ENCODE data around the gene ATP5PD.
A peak's percentile ranks its signal among the peaks of the same experiment; 100 is the strongest.
"Not testable (repeated sequence)": the region's sequence is repeated elsewhere in the genome, so short reads cannot be mapped to it uniquely, and the experiment has no call there.

Gene ATP5PD

DNA sequence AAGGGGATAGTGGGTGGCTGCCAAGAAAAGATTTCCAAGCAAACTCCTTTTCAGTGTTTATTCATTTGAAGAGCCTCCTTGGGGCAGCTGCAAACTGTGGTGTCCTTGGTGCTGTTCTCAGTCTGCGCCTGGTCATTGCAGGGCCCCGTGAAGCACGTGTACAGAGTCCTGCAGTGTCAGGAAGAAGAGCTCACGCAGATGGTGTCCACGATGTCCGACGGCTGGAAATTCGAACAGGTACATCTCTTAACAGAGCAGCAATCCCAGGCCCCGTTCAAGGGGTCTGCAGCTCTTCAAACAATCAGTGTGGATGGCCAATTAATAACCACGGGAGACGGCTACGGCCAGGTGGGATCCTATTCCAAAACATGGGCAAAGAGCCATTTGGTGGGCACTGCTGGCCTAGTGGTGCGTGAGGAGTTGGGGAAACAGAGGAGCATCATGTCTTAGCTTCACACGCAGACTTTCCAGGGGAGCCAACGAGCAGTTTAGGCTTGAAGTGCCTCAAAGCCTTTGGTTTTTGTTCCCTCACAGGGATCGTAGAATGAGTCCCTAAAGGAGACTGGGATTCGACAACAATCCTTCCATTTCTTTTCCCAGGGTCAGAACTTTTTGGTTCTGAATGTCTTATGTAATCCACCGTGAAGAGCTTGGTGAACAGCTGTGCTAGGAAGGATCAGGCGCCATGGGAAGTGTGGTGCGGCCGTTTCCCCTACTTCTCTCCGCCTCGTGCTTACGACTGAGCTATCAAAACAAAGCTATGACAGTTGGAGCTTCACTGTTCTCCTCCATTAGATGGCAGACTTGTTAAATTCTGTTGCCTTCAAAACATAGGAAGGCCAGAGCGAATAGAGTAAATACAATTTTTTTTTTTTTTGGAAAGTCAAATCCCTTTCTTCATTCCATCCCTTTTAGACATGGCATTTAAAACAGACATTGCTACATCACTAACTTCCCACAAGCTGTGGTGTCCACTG is 12.9 kb upstream of the ATP5PD start:
- Mint-ChIP-seq H3K36me3 (ENCODE audit: insufficient read depth) (peaks cover 69% of the 10 kb centered on the region), H3K4me3 (no peak overlapping the region), H3K4me1 (ENCODE audit: low read depth in 2 of 2) (peaks cover 2 to 3% of the 10 kb centered on the region in 2 donors), H3K27me3 (no peaks in the 10 kb centered on the region), H3K27ac (no peak overlapping the region), H3K9me3 (no peaks in the 10 kb centered on the region)
- DNase-seq = no peak
- no peak for ATAC-seq (replicated peaks)

- H3K27ac Mint-ChIP-seq = no peak overlapping the region
- no peaks in the 10 kb centered on the region for H3K9me3 Mint-ChIP-seq
- no peaks in the 10 kb centered on the region for H3K27me3 Mint-ChIP-seq
- DNase-seq (no peak), ATAC-seq (replicated peaks) (no peak)
- peaks cover 8 to 19% of the 10 kb centered on the region in 2 donors for H3K4me1 Mint-ChIP-seq (ENCODE audit: low read depth in 2 of 2)
- peaks cover 57% of the 10 kb centered on the region for H3K36me3 Mint-ChIP-seq (ENCODE audit: insufficient read depth)
- no peak overlapping the region for H3K4me3 Mint-ChIP-seq
These were observed 5.2 kb upstream of the ATP5PD start for GRCh38 chr17:75051941-75052340.

DNA sequence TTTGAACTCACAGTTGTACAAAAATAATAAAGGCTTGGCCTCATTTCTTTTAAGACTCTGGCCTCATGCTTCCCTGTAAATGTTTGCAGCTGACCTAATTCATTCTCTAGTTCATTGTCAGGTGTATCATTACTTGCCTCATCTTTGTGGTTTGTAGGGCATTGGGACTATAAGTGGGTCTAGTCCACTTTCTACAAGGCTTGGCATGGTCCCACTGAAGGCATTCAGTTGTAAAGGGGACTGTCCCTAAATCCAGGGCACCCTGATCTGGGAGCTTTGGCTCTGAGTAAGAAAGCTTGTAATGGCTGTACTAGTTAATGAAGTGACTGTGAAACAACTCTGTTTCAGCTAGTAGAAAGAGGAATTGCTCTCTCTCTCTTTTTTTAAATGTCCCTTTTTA is 2.9 kb upstream of the ATP5PD start:
- no peaks in the 10 kb centered on the region for H3K9me3 Mint-ChIP-seq
- no peak overlapping the region for H3K27ac Mint-ChIP-seq
- no peak for ATAC-seq (replicated peaks)
- H3K4me1 Mint-ChIP-seq (ENCODE audit: low read depth in 2 of 2) = peaks cover 21 to 34% of the 10 kb centered on the region in 2 donors
- DNase-seq = no peak
- H3K27me3 Mint-ChIP-seq = no peaks in the 10 kb centered on the region
- H3K36me3 Mint-ChIP-seq (ENCODE audit: insufficient read depth) = peaks cover 51% of the 10 kb centered on the region
- no peak overlapping the region for H3K4me3 Mint-ChIP-seq

- no peak for ATAC-seq (replicated peaks)
- no peak overlapping the region for H3K27ac Mint-ChIP-seq
- H3K4me3 Mint-ChIP-seq = no peak overlapping the region
- peaks cover 51% of the 10 kb centered on the region for H3K36me3 Mint-ChIP-seq (ENCODE audit: insufficient read depth)
- no peaks in the 10 kb centered on the region for H3K9me3 Mint-ChIP-seq
- no peak for DNase-seq
- H3K4me1 Mint-ChIP-seq (ENCODE audit: low read depth in 2 of 2) = peaks cover 21 to 38% of the 10 kb centered on the region in 2 donors
- no peaks in the 10 kb centered on the region for H3K27me3 Mint-ChIP-seq
These were observed 2.3 kb upstream of the ATP5PD start for GRCh38 chr17:75049057-75049456.

DNA sequence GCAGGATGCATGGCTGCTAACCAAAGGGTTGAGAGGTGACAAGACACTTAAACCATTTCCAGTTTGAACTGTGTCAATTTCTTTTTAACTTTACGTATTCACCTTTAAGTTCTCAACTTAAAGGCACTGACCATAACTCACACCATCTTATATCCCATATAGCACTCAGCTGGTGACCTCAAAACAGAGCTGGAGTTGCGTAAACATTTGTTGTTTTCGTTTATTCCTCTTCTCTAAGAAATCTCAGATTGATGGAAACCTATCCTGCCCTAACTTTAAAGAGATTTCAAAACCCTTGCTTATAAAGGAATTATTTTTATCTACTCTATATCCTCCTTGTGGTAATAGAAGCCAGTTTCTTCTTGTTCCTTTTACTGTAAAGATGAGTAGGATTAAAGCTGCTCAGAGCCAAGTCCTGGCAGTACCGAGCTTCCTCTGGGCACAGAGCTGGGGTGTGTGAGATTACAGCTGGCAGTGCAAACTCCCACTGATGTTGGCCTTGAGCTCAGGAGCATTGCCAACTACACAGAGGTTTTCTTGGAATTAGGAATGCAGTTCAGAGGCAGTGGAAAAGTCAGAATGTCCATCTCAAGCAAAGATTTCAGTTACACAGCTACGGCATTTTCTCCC is 1.6 kb upstream of the ATP5PD start:
- H3K27me3 Mint-ChIP-seq = no peaks in the 10 kb centered on the region
- H3K27ac Mint-ChIP-seq = peak overlapping the region; percentile 94 to 95
- H3K9me3 Mint-ChIP-seq = no peaks in the 10 kb centered on the region
- H3K4me1 Mint-ChIP-seq (ENCODE audit: low read depth in 2 of 2) = peaks cover 21 to 38% of the 10 kb centered on the region in 2 donors
- no peak for ATAC-seq (replicated peaks)
- DNase-seq = no peak
- H3K4me3 Mint-ChIP-seq = peak overlapping the region; percentile 95 to 100
- H3K36me3 Mint-ChIP-seq (ENCODE audit: insufficient read depth) = peaks cover 44% of the 10 kb centered on the region

DNA sequence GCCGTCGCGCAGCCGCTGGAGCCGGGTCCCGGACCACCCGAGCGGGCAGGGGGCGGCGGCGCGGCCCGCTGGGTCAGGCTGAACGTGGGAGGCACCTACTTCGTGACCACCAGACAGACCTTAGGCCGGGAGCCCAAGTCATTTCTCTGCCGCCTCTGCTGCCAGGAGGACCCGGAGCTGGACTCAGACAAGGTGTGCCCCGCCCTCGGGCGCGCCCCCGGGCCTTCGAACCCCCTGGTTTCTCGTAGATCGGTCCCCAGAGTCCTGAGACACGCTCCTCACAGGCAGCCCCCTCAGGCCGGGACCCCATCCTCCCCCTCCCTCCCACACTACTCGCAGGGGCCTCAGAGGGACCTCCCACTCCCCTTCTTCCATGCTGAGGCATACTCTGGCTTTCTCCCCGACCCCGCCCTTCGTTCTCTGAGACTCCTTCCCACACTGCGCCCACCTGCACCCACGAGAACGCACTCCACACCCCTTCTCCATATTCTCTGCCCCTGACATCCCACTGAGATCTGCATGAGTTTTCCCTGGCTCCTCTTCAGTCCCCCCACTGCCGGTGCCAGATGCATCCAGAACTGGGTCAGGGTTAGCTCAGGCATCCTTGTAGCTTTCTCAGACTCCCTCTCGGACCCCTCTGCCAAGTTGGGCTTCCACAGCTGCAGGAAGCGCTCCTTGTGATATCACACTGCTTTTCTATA is 779 bp upstream of the ATP5PD start:
- Mint-ChIP-seq H3K27ac (peak overlapping the region; percentile 94 to 95), H3K36me3 (ENCODE audit: insufficient read depth) (peaks cover 38% of the 10 kb centered on the region), H3K4me1 (ENCODE audit: low read depth in 2 of 2) (peaks cover 21 to 38% of the 10 kb centered on the region in 2 donors), H3K27me3 (no peaks in the 10 kb centered on the region), H3K4me3 (peak overlapping the region; percentile 95 to 100), H3K9me3 (no peaks in the 10 kb centered on the region)
- DNase-seq = peak in 1 of 3 experiments; percentile 23
- ATAC-seq (replicated peaks) = peak; percentile 3

- not testable (repeated sequence) for DNase-seq; H3K27me3 Mint-ChIP-seq; ATAC-seq (replicated peaks); H3K9me3 Mint-ChIP-seq
- peak overlapping the region; percentile 95 to 100 for H3K4me3 Mint-ChIP-seq
- peaks cover 21 to 38% of the 10 kb centered on the region in 2 donors for H3K4me1 Mint-ChIP-seq (ENCODE audit: low read depth in 2 of 2)
- peak overlapping the region; percentile 90 to 97 for H3K27ac Mint-ChIP-seq
- H3K36me3 Mint-ChIP-seq (ENCODE audit: insufficient read depth) = peaks cover 30% of the 10 kb centered on the region
These were observed 793 bp downstream of the ATP5PD start for GRCh38 chr17:75045946-75046406.

DNA sequence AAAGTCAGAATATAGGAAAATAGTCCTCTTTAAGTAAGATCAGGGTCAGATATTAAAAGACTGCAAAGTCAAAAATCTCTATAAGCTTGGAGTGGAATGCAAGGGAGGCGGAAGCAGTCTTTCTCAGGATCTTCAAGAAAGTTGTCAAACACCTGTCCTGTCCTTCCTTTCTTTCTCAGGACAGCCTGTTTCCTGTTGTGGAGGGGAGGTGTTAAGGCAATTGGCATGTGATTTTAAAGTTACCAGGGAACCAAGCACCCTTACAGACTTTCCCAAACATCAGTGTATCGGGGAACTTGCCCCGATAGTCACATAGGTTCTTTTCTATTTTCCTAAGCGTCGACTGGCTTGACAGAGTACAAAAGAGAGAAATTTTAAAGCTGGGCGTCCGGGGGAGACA is 2.1 kb downstream of the ATP5PD start:
- ATAC-seq (replicated peaks) = no peak
- Mint-ChIP-seq H3K36me3 (ENCODE audit: insufficient read depth) (peaks cover 33% of the 10 kb centered on the region), H3K9me3 (no peaks in the 10 kb centered on the region), H3K4me3 (peak overlapping the region in 1 of 2 donors; percentile 56), H3K4me1 (ENCODE audit: low read depth in 2 of 2) (peaks cover 21 to 38% of the 10 kb centered on the region in 2 donors), H3K27me3 (no peaks in the 10 kb centered on the region), H3K27ac (peak overlapping the region in 1 of 2 donors; percentile 78)
- DNase-seq = no peak

- not testable (repeated sequence) for H3K9me3 Mint-ChIP-seq, H3K4me3 Mint-ChIP-seq, DNase-seq
These were observed 3.0 kb downstream of the ATP5PD start for GRCh38 chr17:75043789-75044188.

GRCh38 chr17:75041656-75042280 is 5.0 kb downstream of the ATP5PD start:
- Mint-ChIP-seq H3K36me3 (ENCODE audit: insufficient read depth) (peaks cover 46% of the 10 kb centered on the region), H3K4me3 (no peak overlapping the region), H3K4me1 (ENCODE audit: low read depth in 2 of 2) (peaks cover 17 to 22% of the 10 kb centered on the region in 2 donors), H3K27ac (no peak overlapping the region), H3K9me3 (no peaks in the 10 kb centered on the region), H3K27me3 (no peaks in the 10 kb centered on the region)
- DNase-seq (no peak), ATAC-seq (replicated peaks) (no peak)

More at GRCh38 chr17:75043789-75044188, 3.0 kb downstream of the ATP5PD start:
- H3K36me3 Mint-ChIP-seq (ENCODE audit: insufficient read depth) = peaks cover 39% of the 10 kb centered on the region
- not testable (repeated sequence) for H3K27me3 Mint-ChIP-seq; ATAC-seq (replicated peaks); H3K27ac Mint-ChIP-seq
- peaks cover 21 to 31% of the 10 kb centered on the region in 2 donors for H3K4me1 Mint-ChIP-seq (ENCODE audit: low read depth in 2 of 2)

- DNase-seq = no peak
- ATAC-seq (replicated peaks) = no peak
- Mint-ChIP-seq H3K36me3 (ENCODE audit: insufficient read depth) (peaks cover 63% of the 10 kb centered on the region), H3K9me3 (no peaks in the 10 kb centered on the region), H3K27me3 (peaks cover 0 to 6% of the 10 kb centered on the region in 2 donors), H3K4me3 (no peak overlapping the region), H3K4me1 (ENCODE audit: low read depth in 2 of 2) (peaks cover 21% of the 10 kb centered on the region in 2 donors), H3K27ac (no peak overlapping the region)
These were observed 7.5 kb downstream of the ATP5PD start for GRCh38 chr17:75039238-75039637.

DNA sequence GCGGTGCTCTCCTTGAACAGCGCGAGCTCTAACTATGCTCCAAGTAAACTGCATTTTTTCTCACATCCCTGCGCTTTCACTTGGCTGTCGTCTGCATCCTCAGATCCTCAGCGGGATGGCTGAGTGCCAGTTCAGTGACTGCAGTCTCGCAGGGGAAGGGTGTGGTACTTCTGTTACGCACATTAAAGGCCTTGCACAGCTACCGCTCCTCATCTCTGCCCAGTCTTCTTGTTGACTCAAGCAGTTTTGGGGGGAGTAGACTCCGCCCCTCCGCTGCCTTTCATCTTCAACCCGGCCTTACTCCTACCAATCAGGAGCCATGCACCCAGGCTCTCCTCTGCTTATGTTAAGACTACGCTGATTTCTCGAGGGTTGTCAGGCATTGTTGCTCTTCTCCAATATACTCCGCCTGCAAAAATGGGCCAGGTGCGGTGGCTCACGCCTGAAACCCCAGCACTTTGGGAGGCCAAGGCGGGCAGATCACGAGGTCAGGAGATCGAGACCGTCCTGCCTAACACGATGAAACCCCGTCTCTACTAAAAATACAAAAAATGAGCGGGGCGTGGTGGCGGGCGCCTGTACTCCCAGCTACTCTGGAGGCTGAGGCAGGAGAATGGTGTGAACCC is 10.0 kb downstream of the ATP5PD start:
- DNase-seq (peak; percentile 70 to 80 (median 73)), ATAC-seq (replicated peaks) (peak; percentile 68)
- H3K4me1 Mint-ChIP-seq (ENCODE audit: low read depth in 2 of 2) = peaks cover 40 to 41% of the 10 kb centered on the region in 2 donors
- H3K9me3 Mint-ChIP-seq = no peaks in the 10 kb centered on the region
- H3K27me3 Mint-ChIP-seq = peaks cover 0 to 9% of the 10 kb centered on the region in 2 donors
- peaks cover 82% of the 10 kb centered on the region for H3K36me3 Mint-ChIP-seq (ENCODE audit: insufficient read depth)
- H3K27ac Mint-ChIP-seq = peak overlapping the region; percentile 91 to 93
- H3K4me3 Mint-ChIP-seq = peak overlapping the region; percentile 77 to 98
